NCI-H748 (cell line): ENCODE measurements around the gene UPK1A.

Experiments used
- DNase-seq: peaks from one replicate; lab custom pipeline; 2025; ENCODE audit not compliant: unreplicated experiment; lab: John Stamatoyannopoulos, UW

Gene UPK1A

DNA sequence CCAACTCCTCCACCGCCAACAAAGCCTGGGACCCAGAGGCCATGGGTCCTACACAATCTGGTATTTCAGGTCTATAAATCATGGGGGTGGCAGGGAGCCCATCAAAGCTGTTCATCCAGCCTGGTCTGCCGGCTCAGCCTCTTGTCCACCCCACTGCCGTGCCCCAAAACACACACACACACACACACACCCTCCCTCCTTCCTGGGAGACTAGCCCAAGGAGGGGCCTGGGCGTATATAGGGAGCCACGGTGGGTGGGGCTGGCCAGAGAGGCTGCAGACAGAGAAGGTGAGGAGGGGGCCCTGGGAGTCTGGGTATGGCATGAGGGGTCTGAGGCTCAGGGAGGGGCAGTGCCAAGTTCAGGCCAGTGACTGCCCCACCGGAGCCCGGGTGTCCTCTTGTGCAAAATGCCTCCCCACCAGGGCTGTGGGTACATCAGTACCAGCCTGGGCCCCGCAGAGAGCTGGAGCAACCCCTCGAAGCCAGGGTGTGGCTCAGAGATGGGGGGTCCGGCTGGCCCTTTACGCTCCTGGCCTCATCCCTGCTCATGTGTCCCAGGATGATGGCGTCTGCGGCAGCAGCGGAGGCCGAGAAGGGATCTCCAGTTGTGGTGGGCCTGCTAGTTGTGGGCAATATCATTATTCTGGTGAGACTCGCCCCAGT, at the start of gene UPK1A:
Gene UPK1A (plus strand): TSS at position 267 of the 663 bp plus-strand sequence. CDS start 296 bp downstream, at position 563.
- no peak for DNase-seq

DNA sequence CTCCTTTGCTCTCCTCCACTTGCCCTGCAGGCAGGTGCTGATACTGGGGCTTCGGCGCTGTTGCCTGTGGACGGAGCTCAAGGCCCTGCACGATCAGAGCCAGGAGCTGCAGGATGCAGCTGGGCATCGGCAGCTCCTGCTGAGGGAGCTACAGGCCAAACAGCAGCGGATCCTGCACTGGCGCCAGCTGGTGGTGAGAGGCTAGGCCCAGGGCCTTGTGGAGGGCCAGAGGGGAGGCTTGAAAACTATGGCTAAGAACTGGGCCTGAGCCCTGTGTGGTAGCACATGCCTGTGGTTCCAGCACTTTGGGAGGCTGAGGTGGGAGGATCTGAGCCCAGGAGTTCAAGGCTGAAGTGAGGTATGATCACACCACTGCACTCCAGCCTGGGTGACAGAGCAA, 47.5 kb upstream of the UPK1A start:
- DNase-seq, result no peak

DNA sequence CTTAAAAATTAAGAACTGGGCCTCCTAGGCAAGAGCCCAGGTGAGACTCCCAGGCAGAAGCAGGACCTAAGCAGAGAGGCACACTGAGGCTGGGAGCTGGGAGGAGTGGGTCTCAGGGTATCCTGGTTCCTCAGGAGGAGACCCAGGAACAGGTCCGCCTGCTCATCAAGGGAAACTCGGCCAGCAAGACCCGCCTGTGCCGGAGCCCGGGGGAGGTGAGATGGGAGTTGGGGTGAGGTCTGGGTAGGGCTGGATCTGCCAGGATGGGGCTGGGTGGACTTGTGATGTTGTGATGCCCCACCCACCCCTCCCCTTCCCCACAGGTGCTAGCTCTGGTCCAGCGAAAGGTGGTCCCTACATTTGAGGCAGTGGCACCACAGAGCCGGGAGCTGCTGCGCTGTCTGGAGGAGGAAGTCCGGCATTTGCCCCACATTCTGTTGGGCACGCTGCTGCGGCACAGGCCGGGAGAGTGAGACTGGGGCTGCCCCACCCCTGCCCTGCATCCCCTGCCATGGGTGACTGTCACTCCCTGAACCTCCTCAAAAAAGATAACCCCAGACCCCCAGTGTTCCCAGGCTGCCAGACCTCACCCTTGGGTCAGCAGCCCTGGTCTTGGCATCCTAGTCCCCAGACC, 46.9 kb upstream of the UPK1A start:
- no peak for DNase-seq

DNA sequence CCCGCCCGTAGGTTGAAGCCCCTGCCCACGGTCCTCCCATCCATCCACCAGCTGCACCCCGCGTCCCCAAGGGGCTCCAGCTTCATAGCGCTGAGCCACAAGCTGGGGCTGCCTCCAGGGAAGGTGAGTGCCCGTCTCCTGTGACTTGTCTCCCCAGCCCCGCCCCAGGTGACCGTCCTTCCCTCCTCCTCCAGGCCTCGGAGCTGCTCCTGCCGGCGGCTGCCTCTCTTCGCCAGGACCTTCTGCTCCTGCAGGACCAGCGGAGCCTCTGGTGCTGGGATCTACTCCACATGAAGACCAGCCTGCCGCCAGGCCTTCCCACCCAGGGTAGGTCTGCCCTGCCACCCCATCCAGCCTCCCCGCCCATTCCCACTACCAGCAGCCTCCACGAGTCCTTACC, 46.3 kb upstream of the UPK1A start:
- no peak for DNase-seq

DNA sequence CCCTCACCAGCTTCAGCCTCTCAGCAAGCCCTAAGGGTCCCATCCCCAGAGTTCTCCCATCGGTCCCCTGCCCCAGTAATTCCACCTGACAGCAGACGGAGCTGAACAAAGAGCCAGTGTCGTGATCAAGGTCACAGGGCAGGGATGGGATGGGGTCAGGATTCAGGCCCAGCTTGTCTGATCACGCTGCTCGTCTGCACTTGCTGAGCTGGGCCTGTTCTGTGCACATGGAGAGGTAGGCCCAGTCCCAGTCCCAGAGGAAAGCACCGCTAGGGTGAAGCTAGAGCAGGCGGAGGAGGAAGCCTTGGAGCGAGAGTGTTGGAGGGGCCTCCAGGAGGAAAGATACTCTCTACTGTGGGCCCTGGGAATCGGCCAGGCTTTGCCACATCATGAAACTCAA, 44.6 kb upstream of the UPK1A start:
- DNase-seq, result no peak

DNA sequence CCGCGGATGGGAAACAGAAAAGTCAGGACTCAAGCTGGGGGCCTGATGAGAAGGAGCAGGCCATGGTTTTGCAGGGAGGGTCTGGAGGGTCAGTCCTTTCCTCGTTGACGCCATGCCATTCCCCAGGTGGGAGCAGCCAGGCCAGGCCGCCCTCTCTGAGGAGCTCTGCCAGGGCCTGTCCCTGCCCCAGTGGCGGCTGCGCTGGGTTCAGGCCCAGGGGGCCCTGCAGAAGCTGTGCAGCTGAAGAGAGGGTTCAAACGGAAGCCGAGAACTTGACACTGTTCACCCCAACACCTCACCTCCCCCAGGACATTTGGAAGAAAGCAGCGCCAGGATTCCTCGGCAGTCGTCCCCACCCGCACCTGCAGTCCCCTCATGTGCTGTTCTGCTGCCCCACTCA, 43.6 kb upstream of the UPK1A start:
- no peak for DNase-seq

DNA sequence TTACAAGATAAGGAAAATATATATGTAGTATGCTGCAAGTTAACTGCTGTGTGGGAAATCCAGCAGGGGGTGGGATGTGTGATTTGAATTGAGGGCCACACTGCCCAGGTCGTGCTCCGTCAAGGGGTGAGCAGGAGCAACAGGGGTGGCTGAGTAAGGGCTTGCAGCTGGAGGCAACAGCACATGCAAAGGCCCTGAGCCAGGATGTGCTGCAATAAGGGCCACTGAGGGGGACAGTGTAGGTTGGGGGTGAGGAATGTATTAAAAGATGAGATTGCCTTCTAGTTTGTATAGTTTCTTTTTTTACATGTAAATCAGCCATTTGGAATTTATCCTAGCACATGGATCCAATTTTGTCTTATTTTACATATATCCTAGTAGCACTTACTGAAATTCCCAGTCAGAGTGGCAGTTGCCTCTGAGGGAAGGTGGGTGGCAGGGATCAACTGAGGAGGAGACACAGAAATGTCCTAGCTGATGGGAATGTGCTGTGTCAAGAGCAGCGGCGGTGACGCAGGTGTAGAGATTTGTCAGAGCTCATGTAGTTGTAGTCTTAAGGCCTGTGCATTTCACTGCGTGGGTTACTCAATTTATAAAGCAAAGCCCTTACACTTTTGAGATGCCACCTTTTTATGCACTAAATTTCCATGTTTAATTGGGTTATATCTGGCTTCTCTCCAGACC, 42.8 kb upstream of the UPK1A start:
- DNase-seq, result no peak

DNA sequence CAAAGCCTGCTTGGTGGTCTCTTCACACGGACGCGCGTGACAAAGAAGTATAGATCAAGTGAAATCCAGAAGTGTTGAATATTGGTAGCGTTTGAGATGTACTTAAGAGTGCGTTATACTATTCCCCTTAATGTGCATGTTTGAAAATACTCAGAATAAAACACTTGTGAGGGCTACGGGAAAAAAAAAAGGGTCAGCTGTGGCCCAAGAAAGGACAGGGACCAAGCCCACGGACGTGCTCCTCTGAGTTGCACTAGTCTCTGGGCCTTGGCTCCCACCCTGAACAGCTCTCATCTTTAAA, 38.1 kb upstream of the UPK1A start:
- DNase-seq, result no peak

DNA sequence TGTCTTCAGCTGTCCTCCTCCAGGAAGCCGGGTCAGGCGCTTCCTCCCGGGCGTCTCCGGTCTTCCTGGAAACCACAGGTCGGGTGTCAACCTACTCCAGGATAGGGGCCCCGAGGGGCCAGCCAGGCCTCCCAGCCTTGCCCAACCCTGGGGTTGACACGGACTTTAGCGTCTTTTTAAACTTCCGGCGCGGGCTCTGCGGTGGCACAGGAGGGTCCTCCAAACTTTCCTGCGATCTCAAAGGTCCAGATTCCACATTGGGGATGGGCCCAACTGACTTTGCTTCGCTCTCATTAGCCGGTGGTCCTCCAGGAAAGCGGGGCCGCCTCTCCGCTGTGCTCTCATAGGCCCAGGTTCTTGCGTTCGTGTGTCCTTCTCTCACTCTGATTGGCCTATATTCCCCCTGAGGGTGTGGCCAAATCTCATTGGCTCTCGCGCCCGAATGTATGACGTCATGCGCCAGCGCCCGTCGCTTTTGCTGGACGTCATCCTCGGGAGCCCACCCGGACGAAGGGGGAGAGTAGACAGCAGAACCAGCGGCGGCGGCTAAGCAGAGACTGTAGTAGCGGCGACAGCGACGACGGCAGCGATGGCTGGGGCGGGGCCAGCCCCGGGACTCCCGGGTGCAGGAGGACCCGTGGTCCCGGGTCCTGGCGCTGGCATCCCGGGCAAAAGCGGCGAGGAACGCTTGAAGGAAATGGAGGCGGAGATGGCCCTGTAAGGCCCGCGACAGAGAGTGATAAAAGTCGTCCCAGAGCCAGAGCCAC, 37.6 kb upstream of the UPK1A start, which contains the start of gene RBM42:
Gene RBM42 (plus strand): TSS at position 472 of the 767 bp plus-strand sequence. CDS start 118 bp downstream, at position 590.
- DNase-seq, result peak; percentile 99

DNA sequence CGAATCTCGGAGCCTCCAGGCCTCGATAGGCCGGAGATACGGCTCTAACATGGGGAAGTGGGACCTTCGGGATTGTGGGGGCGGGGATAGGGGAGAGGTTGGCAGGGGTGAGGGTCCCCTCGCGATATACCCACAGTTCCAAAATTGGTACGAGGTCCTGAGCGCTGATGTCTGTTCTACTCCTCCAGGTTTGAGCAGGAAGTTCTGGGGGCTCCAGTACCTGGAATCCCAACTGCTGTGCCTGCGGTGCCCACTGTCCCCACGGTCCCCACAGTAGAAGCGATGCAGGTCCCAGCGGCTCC, 37.0 kb upstream of the UPK1A start:
- DNase-seq, result no peak

DNA sequence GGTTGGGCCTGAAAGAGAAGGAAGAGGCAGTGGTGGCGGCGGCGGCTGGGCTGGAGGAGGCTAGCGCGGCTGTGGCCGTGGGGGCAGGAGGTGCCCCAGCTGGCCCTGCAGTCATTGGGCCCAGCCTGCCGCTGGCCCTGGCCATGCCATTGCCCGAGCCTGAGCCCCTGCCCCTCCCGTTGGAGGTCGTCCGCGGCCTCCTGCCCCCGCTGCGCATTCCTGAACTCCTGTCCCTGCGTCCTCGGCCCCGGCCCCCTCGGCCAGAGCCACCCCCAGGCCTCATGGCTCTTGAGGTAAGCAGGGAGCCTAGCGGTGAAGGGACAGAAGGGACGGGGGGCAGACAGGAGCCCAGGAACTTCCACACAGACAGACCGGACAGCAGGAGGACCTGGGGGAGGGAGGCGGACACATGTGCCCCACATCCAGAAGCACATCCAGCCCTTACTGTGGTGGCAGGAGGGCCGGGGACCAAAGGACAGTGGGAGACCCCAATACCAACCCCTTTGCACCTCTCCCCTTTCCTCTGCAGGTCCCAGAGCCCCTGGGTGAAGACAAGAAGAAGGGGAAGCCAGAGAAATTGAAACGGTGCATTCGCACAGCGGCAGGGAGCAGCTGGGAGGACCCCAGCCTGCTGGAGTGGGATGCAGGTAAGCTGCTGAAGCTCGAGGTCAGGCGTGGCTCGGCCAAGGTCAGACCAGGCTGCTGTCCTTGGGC, 32.4 kb upstream of the UPK1A start:
- DNase-seq, result no peak

DNA sequence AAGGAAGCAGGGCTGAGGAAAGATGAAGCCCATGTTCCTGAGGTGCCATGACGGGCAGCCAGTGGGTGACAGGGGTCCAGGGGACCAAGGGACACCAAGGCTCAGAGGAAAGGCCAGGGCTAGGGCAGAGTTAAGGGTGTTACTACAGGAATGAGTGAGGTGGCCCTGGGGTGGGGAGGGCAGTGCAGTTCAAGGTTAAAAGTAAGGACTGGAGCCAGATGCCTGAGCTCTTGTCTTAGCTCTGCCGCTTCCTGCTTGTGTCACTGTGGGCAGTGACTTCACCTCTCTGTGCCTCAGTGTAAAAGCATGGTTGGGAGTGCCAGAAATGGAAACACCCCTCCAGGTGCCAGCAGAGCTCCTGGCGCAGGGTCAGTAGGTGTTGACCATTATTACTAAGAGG, 29.7 kb upstream of the UPK1A start:
- DNase-seq, result no peak

DNA sequence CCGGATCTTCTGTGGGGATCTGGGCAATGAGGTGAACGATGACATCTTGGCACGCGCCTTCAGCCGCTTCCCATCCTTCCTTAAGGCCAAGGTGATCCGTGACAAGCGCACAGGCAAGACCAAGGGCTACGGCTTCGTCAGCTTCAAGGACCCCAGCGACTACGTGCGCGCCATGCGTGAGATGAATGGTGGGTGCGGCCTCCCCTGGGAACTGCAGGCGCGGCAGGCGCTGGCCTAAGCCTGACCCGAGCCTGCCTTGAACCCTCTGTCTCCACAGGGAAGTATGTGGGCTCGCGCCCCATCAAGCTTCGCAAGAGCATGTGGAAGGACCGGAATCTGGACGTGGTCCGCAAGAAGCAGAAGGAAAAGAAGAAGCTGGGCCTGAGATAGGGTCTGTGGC, 29.2 kb upstream of the UPK1A start:
- no peak for DNase-seq

DNA sequence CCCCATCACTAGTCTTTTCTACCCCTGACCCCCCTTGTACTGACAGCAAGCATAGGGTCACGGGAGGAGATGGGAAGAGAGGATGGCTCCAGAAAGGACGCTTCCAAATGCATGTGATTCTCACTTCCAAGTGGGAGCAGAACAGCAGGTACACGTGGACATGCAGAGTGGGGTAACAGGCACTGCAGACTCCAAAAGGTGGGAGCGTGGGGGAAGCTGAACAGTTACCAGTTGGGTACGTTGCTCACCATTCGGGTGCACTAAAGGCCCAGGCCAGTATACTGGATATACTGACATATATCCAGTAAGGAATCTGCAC, 27.0 kb upstream of the UPK1A start:
- DNase-seq, result no peak

DNA sequence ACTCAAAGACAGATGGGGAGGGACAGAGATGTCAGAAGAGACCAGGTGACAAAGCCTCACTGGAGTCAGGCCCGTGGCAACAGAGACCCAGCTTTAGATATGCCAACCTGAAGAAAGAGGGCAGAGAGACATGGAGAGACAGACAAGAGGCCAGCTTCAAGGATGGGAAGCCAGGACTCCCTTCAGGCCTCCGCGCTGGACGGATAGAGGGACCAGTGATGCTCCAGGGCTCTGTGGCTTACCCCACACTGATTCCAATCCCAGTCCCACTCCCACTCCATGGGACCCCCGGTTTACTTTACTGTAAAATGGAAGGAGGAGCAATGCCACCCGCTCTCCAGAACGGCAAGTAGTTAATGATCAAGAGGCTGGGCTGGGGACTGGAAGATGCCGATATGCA, 26.5 kb upstream of the UPK1A start:
- no peak for DNase-seq

DNA sequence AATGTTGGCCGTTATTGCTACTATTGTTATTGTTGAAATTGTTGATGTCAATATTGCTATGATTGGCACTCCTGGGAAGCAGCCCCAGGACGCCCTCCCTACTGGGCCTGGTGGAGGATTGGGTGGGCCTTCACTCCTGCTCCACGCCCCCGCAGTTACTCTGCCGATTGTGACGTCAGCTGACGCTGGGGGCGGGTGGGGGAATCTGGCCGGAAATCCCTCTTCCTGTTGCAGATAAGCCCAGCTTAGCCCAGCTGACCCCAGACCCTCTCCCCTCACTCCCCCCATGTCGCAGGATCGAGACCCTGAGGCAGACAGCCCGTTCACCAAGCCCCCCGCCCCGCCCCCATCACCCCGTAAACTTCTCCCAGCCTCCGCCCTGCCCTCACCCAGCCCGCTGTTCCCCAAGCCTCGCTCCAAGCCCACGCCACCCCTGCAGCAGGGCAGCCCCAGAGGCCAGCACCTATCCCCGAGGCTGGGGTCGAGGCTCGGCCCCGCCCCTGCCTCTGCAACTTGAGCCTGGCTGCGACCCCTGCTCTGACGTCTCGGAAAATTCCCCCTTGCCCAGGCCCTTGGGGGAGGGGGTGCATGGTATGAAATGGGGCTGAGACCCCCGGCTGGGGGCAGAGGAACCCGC, 24.7 kb upstream of the UPK1A start, which contains the start of gene ETV2:
Gene ETV2 (plus strand): TSS at position 231 of the 637 bp plus-strand sequence. CDS start 716 bp downstream, outside the sequence.
- DNase-seq, result no peak

DNA sequence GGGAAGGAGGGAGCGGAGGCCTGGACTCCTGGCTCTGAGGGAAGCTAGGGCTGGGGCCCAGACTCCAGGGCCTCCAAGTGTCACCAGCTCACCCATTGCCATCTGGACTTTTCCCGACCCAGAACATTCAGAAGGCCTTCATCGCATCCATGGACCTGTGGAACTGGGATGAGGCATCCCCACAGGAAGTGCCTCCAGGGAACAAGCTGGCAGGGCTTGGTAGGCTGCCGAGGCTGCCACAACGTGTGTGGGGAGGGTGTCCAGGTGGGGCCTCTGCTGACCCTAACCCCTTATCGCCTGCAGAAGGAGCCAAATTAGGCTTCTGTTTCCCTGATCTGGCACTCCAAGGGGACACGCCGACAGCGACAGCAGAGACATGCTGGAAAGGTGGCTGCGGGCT, 24.0 kb upstream of the UPK1A start:
- no peak for DNase-seq

DNA sequence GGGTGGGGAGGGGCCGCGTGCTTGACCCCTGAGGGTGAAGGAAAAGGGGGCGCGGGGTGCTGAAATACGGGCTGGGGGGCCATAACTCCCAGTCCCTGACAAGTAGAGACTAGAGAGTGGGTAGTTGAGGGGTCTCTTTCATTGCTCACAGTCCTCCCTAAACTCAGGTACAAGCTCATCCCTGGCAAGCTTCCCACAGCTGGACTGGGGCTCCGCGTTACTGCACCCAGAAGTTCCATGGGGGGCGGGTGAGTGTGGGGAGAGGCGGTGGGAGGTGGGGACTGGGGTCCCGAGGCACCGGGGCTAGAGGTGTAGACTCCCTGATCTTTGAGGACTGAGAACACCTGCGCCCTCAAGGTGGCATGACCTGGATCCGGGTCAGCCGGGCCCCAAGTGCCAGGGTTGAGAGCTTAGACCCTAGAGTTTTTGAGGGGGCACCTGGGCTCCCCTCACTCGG, 23.5 kb upstream of the UPK1A start:
- no peak for DNase-seq

DNA sequence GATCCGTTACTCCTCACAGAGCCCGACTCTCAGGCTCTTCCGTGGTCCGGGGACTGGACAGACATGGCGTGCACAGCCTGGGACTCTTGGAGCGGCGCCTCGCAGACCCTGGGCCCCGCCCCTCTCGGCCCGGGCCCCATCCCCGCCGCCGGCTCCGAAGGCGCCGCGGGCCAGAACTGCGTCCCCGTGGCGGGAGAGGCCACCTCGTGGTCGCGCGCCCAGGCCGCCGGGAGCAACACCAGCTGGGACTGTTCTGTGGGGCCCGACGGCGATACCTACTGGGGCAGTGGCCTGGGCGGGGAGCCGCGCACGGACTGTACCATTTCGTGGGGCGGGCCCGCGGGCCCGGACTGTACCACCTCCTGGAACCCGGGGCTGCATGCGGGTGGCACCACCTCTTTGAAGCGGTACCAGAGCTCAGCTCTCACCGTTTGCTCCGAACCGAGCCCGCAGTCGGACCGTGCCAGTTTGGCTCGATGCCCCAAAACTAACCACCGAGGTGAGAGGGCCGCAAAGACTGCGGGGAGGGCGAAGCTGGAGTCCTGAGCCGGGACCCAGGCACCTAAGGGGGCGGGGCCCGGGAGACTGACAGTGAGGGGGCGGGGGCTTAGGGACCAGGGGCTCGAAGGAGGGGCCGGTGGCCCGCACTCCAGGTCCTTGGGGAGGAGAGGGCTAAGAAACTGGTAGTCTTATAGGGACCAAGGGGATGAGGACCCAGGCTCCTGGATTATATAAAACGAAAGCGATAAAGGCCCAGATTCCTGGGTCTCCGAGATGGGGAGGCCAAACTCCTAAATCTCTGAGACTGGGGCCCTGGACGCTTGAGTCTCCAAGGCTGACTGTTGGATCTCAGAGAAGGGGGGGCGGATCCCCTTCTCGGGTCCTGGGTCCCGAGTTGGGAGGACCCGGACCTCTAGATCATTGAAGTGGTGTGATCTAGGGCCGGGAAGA, 22.8 kb upstream of the UPK1A start:
- peak; percentile 93 for DNase-seq
